Measurements from ENCODE around the gene RACK1. TPM values are rescaled to one million over a fixed set of nuclear protein-coding genes. Genes with fewer than 3 reads are reported as not detected.
A peak's percentile ranks its signal among the peaks of the same experiment; 100 is the strongest.

Gene RACK1
- total and polyA plus RNA-seq, 2 of the 13 experiments (the other 11 are each of a cell fraction or from before 2014, with no cell fraction given): 2,514 to 6,141 TPM

- TF ChIP-seq, protein P1, sequence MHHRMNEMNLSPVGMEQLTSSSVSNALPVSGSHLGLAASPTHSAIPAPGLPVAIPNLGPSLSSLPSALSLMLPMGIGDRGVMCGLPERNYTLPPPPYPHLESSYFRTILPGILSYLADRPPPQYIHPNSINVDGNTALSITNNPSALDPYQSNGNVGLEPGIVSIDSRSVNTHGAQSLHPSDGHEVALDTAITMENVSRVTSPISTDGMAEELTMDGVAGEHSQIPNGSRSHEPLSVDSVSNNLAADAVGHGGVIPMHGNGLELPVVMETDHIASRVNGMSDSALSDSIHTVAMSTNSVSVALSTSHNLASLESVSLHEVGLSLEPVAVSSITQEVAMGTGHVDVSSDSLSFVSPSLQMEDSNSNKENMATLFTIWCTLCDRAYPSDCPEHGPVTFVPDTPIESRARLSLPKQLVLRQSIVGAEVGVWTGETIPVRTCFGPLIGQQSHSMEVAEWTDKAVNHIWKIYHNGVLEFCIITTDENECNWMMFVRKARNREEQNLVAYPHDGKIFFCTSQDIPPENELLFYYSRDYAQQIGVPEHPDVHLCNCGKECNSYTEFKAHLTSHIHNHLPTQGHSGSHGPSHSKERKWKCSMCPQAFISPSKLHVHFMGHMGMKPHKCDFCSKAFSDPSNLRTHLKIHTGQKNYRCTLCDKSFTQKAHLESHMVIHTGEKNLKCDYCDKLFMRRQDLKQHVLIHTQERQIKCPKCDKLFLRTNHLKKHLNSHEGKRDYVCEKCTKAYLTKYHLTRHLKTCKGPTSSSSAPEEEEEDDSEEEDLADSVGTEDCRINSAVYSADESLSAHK (CRISPR knock-in tag; IDR thresholded peaks at IDR 0.05; ENCODE audit: borderline replicate concordance): no peak
- TF ChIP-seq ZNF251 (CRISPR knock-in tag; IDR thresholded peaks at IDR 0.05) (no peak), KDM3A (CRISPR knock-in tag; IDR thresholded peaks at IDR 0.05; ENCODE audit: low read depth) (no peak), EP300 (IDR thresholded peaks at IDR 0.05; ENCODE audit: low read depth in 2 of 2, low read length in 2 of 2) (no peak), EP300 (CRISPR knock-in tag; IDR thresholded peaks at IDR 0.05; ENCODE audit: borderline replicate concordance) (peak; percentile 70; the same call in 1 of the 2 replicates), ZNF225 (CRISPR knock-in tag; IDR thresholded peaks at IDR 0.05) (peak; percentile 78; the same call in 1 of the 2 replicates), ELF1 (CRISPR knock-in tag; IDR thresholded peaks at IDR 0.05) (peak; percentile 65), ZNF10 (CRISPR knock-in tag; IDR thresholded peaks at IDR 0.05; ENCODE audit: borderline replicate concordance, low read depth) (no peak), ZNF761 (CRISPR knock-in tag; conservative IDR thresholded peaks at IDR 0.05) (no peak), CC2D1A (CRISPR knock-in tag; IDR thresholded peaks at IDR 0.05) (no peak), IKZF1 (IDR thresholded peaks at IDR 0.05) (no peak), ZBTB10 (CRISPR knock-in tag; IDR thresholded peaks at IDR 0.05; ENCODE audit: borderline replicate concordance) (no peak), THAP9 (CRISPR knock-in tag; IDR thresholded peaks at IDR 0.05; ENCODE audit: borderline replicate concordance) (peak; percentile 96), ZC3H13 (CRISPR knock-in tag; IDR thresholded peaks at IDR 0.05) (peak; percentile 89; the same call in 1 of the 2 replicates)
- TF ChIP-seq, protein P2, sequence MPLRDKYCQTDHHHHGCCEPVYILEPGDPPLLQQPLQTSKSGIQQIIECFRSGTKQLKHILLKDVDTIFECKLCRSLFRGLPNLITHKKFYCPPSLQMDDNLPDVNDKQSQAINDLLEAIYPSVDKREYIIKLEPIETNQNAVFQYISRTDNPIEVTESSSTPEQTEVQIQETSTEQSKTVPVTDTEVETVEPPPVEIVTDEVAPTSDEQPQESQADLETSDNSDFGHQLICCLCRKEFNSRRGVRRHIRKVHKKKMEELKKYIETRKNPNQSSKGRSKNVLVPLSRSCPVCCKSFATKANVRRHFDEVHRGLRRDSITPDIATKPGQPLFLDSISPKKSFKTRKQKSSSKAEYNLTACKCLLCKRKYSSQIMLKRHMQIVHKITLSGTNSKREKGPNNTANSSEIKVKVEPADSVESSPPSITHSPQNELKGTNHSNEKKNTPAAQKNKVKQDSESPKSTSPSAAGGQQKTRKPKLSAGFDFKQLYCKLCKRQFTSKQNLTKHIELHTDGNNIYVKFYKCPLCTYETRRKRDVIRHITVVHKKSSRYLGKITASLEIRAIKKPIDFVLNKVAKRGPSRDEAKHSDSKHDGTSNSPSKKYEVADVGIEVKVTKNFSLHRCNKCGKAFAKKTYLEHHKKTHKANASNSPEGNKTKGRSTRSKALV (CRISPR knock-in tag; IDR thresholded peaks at IDR 0.05): no peak
- TF ChIP-seq, protein P3, sequence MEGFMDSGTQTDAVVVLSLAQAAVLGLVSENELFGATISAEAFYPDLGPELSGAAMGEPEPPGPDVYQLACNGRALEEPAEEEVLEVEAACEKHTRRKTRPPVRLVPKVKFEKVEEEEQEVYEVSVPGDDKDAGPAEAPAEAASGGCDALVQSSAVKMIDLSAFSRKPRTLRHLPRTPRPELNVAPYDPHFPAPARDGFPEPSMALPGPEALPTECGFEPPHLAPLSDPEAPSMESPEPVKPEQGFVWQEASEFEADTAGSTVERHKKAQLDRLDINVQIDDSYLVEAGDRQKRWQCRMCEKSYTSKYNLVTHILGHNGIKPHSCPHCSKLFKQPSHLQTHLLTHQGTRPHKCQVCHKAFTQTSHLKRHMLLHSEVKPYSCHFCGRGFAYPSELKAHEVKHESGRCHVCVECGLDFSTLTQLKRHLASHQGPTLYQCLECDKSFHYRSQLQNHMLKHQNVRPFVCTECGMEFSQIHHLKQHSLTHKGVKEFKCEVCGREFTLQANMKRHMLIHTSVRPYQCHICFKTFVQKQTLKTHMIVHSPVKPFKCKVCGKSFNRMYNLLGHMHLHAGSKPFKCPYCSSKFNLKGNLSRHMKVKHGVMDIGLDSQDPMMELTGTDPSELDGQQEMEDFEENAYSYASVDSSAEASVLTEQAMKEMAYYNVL (CRISPR knock-in tag; IDR thresholded peaks at IDR 0.05; ENCODE audit: borderline replicate concordance): peak; percentile 33; the same call in 1 of the 2 replicates
Observed at GRCh38 chr5:181243564-181244343, at the start of gene RACK1 (continued).

All from HepG2 (cell line).